NB4 (cell line): ENCODE results near the gene CTIF.

Experiments
- POLR2A ChIP-seq: IDR thresholded peaks from 2 replicates; pipeline ENCODE4 v1.6.1; 2011; ENCODE audit warnings: mild to moderate bottlenecking; ENCODE audit not compliant: insufficient read length; ENCODE audit errors: extremely low read depth
- TF ChIP-seq, protein P1 (sequence below): IDR thresholded peaks from one replicate; pipeline ENCODE4 v1.5.1; 2012; ENCODE audit warnings: low read depth, low read length

DNA sequence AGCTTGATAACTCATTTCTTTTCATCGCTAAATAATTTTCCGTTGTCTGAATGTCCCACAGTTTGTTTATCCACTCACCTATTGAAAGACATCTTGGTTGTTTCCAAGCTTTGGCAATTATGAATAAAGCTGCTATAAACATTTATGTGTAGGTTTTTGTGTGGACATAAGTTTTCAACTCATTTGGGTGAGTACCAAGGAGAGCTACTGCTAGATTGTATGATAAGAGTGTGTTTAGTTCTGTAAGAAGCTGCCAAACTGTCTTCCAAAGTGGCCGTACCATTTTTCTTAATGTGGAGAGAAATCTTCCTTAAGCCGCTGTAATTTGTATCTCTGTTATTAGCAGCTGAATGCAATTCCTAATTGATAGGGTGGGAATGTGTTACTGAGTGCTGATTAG, 11.4 kb upstream of the CTIF start:
- TF ChIP-seq, protein P1, sequence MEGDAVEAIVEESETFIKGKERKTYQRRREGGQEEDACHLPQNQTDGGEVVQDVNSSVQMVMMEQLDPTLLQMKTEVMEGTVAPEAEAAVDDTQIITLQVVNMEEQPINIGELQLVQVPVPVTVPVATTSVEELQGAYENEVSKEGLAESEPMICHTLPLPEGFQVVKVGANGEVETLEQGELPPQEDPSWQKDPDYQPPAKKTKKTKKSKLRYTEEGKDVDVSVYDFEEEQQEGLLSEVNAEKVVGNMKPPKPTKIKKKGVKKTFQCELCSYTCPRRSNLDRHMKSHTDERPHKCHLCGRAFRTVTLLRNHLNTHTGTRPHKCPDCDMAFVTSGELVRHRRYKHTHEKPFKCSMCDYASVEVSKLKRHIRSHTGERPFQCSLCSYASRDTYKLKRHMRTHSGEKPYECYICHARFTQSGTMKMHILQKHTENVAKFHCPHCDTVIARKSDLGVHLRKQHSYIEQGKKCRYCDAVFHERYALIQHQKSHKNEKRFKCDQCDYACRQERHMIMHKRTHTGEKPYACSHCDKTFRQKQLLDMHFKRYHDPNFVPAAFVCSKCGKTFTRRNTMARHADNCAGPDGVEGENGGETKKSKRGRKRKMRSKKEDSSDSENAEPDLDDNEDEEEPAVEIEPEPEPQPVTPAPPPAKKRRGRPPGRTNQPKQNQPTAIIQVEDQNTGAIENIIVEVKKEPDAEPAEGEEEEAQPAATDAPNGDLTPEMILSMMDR: no peak
- no peak for TF ChIP-seq POLR2A
